Suppressor macrophage treated with lipopolysaccharide for 4 hours (primary cell): ENCODE results near the gene GPR156.
"Not testable (repeated sequence)": the region's sequence is repeated elsewhere in the genome, so short reads cannot be mapped to it uniquely, and the experiment has no call there.

Source experiments
- DNase-seq: peaks from one replicate; pipeline ENCODE4 v3.0.0-alpha.2; 2020

Gene GPR156

DNA sequence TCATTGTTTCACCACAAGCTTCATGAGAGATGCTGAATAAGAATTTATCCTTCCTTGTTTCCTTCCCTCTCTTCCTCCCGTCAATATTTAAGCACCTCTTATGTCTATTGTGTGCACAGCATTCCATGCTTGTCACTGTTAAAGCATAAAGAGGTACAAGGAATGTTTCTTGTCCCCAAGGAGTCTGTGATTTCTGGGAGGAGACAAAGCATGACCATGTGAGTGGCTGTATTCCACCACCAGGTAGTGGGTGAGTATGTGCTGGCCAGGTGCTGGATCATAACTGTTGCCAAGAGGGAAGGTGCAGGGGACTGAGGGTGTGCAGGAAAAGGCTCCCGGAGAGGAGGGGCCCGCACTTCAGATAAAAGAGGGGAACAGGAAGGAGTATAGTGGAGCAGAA is 127.9 kb downstream of the GPR156 start:
- no peak for DNase-seq

DNA sequence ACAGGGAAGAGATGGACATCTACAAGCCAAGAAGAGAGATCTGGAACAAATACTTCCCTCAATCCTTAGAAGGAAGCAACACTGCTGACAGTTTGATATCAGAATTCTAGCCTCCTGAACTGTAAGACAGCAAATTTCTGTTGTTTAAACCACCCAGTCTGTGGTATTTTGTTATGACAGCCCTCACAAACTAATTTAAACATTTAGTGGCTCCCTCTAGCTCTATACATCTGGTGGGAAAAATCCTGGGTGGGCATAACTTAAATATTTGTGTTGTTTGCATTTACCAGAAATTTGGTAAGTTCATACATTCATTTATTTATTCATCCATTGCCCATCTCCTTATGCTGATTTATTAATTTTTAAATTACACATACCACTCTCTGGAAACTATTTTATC is 128.3 kb downstream of the GPR156 start:
- DNase-seq = no peak

DNA sequence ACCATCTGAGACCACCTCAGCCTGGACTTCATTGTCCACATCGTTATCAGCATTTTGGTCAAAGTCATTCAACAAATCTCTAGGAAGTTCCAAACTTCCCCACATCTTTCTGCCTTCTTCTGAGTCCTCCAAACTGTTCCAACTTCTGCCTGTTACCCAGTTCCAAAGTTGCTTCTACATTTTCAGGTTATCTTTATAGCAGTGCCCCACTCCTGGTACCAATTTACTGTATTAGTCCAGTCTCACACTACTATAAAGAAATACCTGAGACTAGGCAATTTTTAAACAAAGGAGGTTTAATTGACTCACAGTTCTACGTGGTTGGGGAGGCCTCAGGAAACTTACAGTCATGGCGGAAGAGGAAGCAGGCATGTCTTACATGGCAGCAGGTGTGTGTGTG is 129.3 kb downstream of the GPR156 start:
- not testable (repeated sequence) for DNase-seq

DNA sequence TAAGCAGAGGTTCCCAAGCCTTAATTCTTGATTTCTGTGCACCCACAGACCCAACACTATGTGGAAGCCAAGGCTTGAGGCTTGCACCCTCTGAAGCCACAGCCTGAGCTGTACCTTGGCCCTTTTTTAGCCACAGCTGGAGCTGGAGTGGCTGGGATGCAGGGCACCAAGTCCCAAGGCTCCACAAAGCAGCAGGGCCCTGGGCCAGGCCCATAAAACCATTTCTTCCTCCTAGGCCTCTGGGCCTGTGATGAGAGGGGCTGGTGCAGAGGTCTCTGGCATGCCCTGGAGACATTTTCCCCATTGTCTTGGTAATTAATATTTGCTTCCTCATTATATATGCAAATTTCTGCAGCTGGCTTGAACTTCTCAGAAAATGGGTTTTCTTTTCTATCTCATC is 129.9 kb downstream of the GPR156 start:
- DNase-seq = no peak

DNA sequence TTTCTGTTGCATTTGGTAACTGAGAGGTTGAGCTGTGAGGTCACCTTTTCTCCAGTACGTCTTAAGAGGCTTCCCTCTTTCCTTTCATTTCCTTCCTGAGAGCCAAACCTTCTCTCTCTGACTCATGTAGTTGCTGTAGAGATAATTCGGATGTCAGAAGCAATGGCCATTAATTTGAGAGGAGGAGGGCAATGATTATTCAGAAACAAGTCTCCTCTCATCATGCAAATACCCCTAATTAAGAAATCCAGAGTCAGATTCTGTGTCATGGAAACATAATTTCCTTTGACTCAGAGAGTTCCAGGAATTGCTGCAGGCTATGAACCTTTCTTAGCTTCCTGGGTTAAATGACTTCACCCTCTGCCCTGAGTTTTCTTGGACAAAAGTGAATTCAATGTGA is 131.7 kb downstream of the GPR156 start:
- peak; percentile 36 for DNase-seq

DNA sequence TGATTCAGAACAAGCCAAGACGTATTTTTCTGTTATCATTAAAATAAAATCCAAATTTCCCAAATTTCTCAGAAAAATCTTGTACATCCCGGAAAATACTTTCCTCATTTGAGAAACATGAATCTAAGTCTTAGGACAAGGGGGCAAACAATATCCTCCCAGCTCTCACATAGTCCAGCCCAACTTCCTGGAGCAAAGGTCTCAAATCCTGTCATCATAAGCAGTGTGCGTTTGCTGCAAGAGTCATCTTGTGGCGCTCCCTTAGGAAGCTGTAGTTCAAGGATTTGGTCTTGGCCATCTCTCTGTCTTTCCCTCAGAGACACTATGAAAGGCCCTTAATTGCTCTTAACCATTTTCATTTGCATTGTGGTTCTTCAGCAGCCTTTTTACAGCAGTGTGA is 133.2 kb downstream of the GPR156 start:
- no peak for DNase-seq

DNA sequence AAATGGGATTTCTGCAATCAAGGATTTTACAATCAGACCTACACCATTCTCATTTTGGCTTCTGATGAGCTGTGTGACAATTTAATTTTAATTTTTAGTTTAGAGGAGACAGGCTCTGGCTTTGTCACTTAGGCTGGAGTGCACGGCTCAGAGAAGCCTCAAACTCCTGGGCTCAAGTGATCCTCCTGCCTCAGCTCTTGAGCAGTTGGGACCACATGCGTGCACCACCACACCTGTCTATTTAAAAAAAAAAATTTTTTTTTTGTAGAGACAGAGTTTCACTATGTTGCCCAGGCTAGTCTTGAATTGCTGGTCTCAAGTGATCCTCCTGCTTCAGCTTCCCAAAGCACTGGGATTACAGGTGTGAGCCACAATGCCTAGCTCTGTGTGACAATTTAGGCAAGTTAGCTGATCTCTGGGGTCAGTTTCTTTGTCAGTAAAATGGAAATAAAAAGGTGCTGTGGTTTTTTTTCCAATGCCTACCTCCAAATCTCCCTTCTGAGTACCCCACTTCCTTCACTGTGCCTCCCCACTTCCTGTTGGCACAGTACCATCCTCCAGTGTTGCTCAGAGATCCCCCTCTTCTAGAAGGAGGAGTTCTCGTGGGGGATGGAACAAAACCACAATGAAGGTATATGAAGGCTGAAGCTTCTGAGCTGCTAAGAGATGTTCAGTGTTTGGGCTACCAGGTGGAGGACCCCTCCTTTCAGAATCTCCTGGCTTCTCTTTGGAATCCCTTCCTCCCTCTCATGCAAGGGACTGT is 136.7 kb downstream of the GPR156 start:
- no peak for DNase-seq

DNA sequence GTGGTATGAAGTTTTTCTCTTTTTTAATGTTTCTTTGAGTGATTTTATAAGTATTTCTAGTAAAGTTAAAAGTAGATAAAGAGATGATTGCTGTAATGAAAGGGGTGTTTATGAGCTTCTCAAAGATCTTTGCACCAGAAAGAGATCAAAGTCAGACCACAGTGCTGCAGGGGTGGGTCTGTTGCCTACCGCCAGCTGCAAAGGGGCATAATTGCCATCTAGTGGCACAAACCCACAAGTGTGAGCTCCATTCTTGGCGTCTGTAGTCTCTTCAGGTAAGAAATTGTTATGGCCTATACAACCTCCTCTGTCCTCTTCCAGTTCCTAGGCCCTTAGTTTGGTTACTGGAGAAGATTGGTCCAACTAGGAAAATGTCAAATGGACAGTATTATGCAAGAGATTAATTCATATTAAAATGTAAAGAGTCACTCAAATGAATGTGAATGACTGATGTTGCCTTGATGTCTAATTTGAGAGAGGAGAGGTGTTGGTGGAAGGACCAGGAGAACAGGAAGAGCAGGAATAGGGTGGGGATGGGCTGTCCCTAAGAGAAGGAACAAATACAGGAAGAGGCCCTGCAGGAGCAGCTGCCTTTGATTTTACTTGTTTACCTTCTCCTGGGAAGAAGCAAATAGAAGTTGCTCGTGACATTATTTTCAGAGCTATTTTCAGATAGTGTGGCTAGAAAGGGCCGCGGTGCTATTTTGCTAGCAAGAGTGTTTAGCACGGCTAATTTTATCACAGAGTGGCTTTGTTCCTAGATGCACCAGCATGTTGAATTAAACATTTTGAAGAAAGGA is 137.8 kb downstream of the GPR156 start:
- DNase-seq = no peak

DNA sequence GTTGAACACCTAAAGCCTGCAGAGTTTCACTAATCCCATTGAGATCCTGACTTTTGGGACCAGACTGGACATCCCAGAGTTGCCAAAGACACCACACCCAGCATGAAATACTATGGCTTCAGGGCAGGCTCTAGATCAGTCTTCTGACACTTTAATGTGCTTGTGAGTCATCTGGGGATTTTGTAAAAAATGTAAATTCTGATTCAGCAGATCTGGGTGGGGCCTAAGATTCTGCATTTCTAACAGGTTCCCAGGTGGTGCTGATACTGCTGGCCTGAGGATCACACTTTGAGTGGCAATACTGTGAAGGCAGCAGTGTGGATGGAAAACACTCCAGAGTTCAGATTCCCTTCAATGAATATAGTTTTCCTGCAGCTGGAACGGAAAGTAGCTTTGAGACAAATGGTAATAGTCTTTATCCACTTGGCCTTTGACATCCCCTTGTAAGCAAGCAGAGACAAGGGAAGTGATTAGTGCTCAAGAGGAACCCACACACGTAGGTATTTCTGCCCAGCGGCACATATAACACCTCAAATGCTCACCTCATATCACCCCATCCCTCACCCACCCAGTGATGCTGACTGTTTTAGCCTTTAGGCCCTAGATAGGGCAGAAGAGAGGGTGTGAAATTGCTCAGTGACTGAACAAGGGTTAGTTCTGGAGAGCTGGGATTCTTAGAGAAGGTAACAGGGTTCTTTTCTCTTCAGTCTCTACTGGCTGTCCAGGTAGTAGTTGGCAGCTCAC is 139.3 kb downstream of the GPR156 start:
- DNase-seq = peak; percentile 76

DNA sequence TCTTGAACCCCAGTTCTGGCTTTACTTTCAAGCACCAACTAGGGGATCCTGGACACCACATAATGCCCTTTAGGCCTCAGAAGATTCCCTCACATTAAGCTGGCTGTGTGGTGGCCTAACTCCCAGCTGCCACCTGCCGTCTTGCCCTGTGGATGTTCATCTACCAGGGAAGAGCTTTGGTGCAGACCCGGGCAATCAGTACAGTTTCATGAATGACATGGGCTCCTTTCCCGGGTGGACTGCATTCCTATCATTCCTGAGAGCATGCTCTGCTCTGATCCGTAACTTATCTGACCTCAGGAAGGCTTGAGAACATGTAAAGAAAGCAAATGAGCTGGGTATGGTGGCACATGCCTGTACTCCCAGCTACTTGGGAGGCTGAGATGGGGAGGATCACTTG is 140.8 kb downstream of the GPR156 start:
- no peak for DNase-seq

DNA sequence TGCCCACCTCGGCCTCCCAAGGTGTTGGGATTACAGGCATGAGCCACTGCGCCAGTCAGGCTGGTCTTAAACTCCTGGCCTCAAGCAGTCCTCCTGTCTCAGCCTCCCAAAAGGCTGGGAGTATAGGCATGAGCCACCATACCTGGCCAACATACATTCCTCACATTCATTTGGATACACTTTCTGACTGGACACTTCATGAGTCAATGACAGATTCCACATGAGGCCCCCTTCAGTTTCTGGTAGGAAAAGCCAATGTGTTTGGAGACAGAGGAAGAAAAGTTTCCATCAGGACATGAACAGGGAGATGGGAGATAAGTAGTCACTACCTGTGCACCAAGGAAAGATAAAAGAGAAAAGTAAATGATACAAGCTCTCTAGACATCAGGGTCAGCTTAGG is 141.3 kb downstream of the GPR156 start:
- DNase-seq = no peak

DNA sequence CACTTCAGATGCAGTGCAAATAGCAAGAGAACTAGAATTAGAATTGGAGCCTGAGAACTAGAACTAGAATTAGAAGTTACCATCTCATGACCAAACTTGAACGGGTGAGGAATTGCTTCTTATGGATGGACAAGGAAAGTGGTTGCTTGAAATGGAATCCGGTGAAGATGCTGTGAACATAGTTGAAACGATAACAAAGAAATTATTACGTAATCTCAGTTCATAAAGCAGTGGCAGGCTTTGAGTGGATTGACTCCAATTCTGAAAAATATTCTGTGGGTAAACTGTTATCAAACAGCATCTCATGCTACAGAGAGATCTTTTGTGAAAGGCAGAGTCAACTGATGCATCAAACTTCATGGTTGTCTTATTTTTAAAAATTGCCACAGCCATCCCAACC is 142.8 kb downstream of the GPR156 start:
- DNase-seq = no peak

DNA sequence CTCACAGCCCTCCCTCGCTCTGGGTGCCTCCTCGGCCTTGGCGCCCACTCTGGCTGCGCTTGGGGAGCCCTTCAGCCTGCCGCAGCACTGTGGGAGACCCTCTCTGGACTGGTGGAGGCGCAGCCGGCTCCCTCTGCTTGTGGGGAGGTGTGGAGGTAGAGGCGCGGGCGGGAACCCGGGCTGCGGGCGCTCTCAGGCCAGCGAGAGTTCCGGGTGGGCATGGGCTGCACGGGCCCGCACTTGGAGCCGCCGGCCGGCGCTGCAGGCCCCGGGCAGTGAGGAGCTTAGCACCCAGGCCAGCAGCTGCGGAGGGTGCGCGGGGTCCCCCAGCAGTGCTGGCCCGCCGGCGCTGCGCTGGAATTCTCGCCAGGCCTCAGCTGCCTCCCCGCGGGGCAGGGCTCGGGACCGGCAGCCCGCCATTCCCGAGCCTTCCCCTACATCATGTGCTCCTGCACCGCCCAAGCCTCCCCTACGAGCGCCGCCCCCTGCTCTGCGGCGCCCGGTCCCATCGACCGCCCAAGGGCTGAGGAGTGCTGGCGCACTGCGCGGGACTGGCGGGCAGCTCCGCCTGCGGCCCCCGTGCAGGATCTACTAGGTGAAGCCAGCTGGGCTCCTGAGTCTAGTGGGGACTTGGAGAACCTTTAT is 144.8 kb downstream of the GPR156 start:
- no peak for DNase-seq

DNA sequence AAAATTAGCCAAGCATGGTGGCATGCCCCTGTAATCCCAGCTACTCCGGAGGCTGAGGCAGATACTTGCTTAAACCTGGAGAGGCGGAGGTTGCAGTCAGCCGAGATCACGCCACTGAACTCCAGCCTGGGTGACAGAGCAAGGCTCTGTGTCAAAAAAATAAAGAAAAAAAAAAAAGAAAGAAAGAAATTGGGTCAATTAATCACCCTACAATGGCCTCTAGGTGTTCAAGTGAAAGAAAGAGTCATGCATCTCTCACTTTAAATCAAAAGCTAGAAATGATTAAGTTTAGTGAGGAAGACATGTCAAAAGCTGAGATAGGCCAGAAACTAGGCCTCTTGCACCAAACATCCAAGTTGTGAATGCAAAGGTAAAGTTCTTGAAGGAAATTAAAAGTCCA is 145.9 kb downstream of the GPR156 start:
- no peak for DNase-seq

DNA sequence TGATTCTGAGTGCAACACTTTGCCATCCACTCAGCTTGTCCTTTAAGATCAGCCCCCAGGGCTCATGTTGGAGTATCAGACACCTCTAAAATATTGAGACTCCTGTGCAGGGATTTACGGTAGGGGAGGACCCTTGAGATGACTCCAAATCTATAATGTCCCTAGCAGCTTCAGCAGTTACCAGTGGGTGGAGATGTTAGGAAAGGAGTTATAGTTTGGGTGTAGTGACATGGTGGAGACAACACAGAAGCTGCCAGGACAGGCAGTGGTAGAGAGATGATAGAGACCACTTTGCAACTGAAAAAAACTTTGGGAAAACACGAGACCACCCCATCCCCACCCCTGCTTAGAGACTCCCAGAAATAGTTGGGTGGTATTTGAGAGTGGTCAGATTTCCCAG is 147.5 kb downstream of the GPR156 start:
- no peak for DNase-seq

DNA sequence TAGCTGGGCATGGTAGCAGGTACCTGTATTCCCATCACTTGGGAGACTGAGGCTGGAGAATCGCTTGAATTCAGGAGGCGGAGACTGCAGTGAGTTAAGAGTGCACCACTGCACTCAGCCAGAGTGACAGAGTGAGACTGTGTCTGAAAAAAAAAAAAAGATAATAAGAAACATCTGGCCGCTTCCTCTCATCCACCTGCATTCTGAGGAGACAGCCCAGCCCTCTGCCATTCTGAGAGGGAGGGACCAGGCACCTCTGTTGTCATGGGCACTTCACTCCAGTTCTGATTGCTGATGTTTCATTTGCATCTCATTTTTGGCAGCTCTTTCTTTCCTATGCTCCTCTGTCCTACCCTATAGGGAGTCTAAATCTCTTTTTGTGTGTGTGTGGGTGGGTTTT is 154.4 kb downstream of the GPR156 start:
- no peak for DNase-seq

DNA sequence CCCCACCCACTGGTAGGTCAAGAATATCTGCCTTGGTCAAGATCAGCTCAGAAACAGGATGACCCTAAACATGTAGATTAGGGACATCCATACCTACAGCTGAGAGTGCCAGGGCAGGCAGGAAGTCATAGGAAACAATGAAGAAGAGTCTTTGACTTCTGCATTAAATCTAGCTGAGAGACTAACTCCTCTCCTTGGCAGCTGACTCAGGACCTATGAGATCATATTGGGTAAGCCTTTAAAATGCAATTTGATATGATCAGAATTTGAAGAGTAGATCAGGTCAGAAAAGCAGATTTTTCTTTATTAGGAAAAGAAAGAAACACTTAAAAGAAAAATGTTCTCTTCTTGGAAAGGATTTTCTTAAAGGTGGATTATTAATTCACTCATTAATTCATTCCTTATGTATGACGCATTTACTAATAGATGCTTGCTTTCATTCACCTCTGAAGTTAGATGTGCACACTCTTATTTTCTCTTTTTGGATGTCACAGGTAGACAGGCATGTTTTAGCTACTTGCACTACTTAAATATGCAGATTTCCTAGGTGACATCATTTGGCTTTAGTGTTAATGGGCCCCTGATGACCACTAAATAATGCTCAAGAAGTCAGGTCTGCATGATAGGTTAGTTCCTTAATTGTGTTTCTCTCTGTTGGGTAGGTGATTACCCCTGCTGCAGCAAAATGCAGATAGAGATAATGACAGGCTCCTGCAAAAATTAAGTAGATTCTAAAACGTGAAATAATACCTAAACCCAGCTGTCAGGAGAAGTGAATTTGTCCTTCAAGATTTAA is 155.1 kb downstream of the GPR156 start:
- no peak for DNase-seq

DNA sequence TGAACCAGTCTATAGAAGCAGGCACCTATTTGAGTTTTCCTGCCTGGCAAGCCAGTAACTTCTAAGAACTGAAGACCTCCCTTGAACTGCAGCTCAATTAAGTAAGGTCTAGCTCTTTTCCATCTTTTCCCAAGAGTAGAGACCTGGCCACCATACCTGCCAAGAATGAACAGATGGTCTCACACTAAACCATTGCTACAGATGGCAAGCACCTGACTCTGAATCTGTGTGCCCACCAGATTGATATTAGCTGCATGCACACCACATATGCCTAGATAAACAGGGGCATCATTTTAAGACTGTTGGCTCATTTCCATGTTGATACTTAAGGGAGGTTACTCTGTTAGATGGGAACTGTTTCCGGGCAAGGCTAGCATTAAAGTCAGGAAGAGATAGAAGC is 156.0 kb downstream of the GPR156 start:
- DNase-seq = no peak

DNA sequence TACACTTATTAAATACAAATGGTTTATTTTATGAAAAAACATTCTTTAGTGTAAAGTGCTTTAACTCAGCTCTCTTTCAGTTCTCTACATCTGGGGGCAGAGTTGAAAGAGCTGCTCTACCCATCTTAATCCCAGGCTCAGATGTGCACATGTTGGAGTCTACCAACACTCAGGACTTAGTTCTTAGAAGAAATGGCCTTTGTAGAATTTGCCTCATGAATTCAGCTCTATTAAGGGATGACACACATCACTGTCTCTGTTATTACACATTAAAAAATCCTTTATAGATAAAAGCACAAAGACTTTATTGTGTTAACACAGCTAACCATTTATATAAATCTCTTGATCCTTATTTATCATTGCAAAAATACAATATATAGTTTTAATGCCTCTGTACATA is 159.0 kb downstream of the GPR156 start:
- DNase-seq = no peak

DNA sequence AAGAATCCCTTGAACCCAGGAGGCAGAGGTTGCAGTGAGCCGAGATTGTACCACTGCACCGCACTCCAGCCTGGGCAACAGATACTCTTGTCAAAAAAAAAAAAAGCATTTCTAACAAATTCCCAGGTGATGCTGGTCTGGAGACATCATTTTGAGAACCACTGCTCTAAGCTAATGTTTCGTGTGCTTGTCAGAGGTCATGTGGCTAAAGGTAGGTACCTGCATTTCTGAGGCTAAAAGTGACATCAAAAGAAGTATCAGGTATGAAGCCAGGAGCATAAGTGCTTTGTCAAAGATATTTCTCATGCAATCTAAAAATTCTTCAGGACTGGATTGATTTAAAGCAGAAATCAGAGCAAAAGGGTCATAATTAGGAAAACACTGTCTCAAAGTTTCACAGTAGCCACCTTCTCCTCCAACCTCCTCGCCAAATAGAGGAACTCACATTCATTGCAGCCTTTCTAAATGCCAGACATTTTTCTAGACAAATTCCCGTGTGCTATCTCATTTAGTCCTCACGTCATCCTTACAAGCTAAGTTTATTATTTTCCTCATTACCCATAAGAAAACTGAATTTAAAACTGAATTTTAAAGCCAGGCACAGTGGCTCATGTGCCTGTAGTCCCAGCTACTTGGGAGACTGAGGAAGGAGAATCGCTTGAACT is 165.0 kb downstream of the GPR156 start:
- no peak for DNase-seq
